HG02588 (cell line): ENCODE data around the gene FHIT.

Experiments used
- ATAC-seq: cut with Tn5 transposase; IDR thresholded peaks from one replicate; pipeline ENCODE4 v1.9.1; 2021; ENCODE audit warnings: mild to moderate bottlenecking, moderate library complexity; ENCODE audit not compliant: unreplicated experiment

FHIT gene

GRCh38 chr3:59930170-59930569 lies 1321.1 kb downstream of the FHIT start:
- no peak for ATAC-seq

- no peak for ATAC-seq
Observed at GRCh38 chr3:59927056-59927455, 1324.2 kb downstream of the FHIT start.

- ATAC-seq: no peak
Observed at GRCh38 chr3:59925946-59926345, 1325.3 kb downstream of the FHIT start.

GRCh38 chr3:59922192-59922591 lies 1329.1 kb downstream of the FHIT start:
- no peak for ATAC-seq

GRCh38 chr3:59920822-59921221 lies 1330.4 kb downstream of the FHIT start:
- ATAC-seq: no peak

GRCh38 chr3:59919586-59919985 lies 1331.7 kb downstream of the FHIT start:
- ATAC-seq: no peak

GRCh38 chr3:59914251-59914650 lies 1337.0 kb downstream of the FHIT start:
- ATAC-seq: no peak

GRCh38 chr3:59913645-59914044 lies 1337.6 kb downstream of the FHIT start:
- ATAC-seq: no peak

- no peak for ATAC-seq
Observed at GRCh38 chr3:59908701-59909100, 1342.6 kb downstream of the FHIT start.

- no peak for ATAC-seq
Observed at GRCh38 chr3:59908280-59908679, 1343.0 kb downstream of the FHIT start.

- no peak for ATAC-seq
Observed at GRCh38 chr3:59904296-59904695, 1347.0 kb downstream of the FHIT start.

- no peak for ATAC-seq
Observed at GRCh38 chr3:59899061-59899460, 1352.2 kb downstream of the FHIT start.

- no peak for ATAC-seq
Observed at GRCh38 chr3:59895972-59896371, 1355.3 kb downstream of the FHIT start.

GRCh38 chr3:59894425-59895121 lies 1356.7 kb downstream of the FHIT start:
- ATAC-seq: no peak

GRCh38 chr3:59890639-59891038 lies 1360.6 kb downstream of the FHIT start:
- ATAC-seq: no peak

GRCh38 chr3:59886790-59887189 lies 1364.5 kb downstream of the FHIT start:
- no peak for ATAC-seq

- ATAC-seq: no peak
Observed at GRCh38 chr3:59885899-59886400, 1365.3 kb downstream of the FHIT start.

- ATAC-seq: no peak
Observed at GRCh38 chr3:59885101-59885500, 1366.2 kb downstream of the FHIT start.

- ATAC-seq: no peak
Observed at GRCh38 chr3:59884409-59884808, 1366.8 kb downstream of the FHIT start.

GRCh38 chr3:59882746-59883145 lies 1368.5 kb downstream of the FHIT start:
- ATAC-seq: no peak

GRCh38 chr3:59880717-59881116 lies 1370.5 kb downstream of the FHIT start:
- ATAC-seq: no peak

- no peak for ATAC-seq
Observed at GRCh38 chr3:59879031-59879581, 1372.1 kb downstream of the FHIT start.

- no peak for ATAC-seq
Observed at GRCh38 chr3:59878038-59878427, 1373.2 kb downstream of the FHIT start.
